ENCODE measurements around the gene PLAAT5.

- TF ChIP-seq, protein P1, sequence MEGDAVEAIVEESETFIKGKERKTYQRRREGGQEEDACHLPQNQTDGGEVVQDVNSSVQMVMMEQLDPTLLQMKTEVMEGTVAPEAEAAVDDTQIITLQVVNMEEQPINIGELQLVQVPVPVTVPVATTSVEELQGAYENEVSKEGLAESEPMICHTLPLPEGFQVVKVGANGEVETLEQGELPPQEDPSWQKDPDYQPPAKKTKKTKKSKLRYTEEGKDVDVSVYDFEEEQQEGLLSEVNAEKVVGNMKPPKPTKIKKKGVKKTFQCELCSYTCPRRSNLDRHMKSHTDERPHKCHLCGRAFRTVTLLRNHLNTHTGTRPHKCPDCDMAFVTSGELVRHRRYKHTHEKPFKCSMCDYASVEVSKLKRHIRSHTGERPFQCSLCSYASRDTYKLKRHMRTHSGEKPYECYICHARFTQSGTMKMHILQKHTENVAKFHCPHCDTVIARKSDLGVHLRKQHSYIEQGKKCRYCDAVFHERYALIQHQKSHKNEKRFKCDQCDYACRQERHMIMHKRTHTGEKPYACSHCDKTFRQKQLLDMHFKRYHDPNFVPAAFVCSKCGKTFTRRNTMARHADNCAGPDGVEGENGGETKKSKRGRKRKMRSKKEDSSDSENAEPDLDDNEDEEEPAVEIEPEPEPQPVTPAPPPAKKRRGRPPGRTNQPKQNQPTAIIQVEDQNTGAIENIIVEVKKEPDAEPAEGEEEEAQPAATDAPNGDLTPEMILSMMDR (IDR thresholded peaks at IDR 0.05), result no peak
- TF ChIP-seq JUNB (IDR thresholded peaks at IDR 0.05) (no peak), KDM1A (IDR thresholded peaks at IDR 0.05; ENCODE audit: low read depth) (no peak), CEBPB (IDR thresholded peaks at IDR 0.05) (no peak), MAX (IDR thresholded peaks at IDR 0.05) (no peak), MYC (IDR thresholded peaks at IDR 0.05; ENCODE audit: borderline replicate concordance, low read length) (no peak), REST (IDR thresholded peaks at IDR 0.05) (no peak), RFX5 (IDR thresholded peaks at IDR 0.05) (no peak), SMC3 (IDR thresholded peaks at IDR 0.05) (no peak), NPAS2 (CRISPR knock-in tag; IDR thresholded peaks at IDR 0.05; ENCODE audit: borderline replicate concordance) (no peak), EP300 (IDR thresholded peaks at IDR 0.05) (no peak), CHD2 (IDR thresholded peaks at IDR 0.05; ENCODE audit: low read length, partially characterized antibody) (no peak), RCOR1 (IDR thresholded peaks at IDR 0.05; ENCODE audit: low read depth, low read length) (no peak)
- TF ChIP-seq, protein P2, sequence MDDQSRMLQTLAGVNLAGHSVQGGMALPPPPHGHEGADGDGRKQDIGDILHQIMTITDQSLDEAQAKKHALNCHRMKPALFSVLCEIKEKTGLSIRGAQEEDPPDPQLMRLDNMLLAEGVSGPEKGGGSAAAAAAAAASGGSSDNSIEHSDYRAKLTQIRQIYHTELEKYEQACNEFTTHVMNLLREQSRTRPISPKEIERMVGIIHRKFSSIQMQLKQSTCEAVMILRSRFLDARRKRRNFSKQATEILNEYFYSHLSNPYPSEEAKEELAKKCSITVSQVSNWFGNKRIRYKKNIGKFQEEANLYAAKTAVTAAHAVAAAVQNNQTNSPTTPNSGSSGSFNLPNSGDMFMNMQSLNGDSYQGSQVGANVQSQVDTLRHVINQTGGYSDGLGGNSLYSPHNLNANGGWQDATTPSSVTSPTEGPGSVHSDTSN (IDR thresholded peaks at IDR 0.05), result no peak
Measured at GRCh38 chr11:63516109-63516508, 25.1 kb upstream of the PLAAT5 start.

Data from A549 (cell line).